ENCODE results near the gene RFX4. TPM values are rescaled to one million over a fixed set of nuclear protein-coding genes. Genes with fewer than 3 reads are reported as not detected.
"Not testable (repeated sequence)": the region's sequence is repeated elsewhere in the genome, so short reads cannot be mapped to it uniquely, and the experiment has no call there.

The RFX4 gene
- polyA plus RNA-seq, 2 of the 4 experiments (the other 2 are of a cell fraction), result not detected

GRCh38 chr12:106724934-106725333, 142.1 kb downstream of the RFX4 start:
- Histone ChIP-seq H3K4me2 (no peak overlapping the region), H3K27ac (no peak overlapping the region), H3K4me1 (no peaks in the 10 kb centered on the region), H3K9me3 (no peaks in the 10 kb centered on the region), H3K4me3 (no peak overlapping the region)
- TF ChIP-seq RCOR1 (IDR thresholded peaks at IDR 0.05; ENCODE audit: low read depth, low read length) (no peak), MAZ (IDR thresholded peaks at IDR 0.05; ENCODE audit: borderline replicate concordance, low read depth, low read length) (no peak), ZFP36 (IDR thresholded peaks at IDR 0.05; ENCODE audit: borderline replicate concordance, partially characterized antibody) (no peak), CBX2 (IDR thresholded peaks at IDR 0.05; ENCODE audit: borderline replicate concordance, low read depth) (no peak), ZSCAN20 (CRISPR knock-in tag; IDR thresholded peaks at IDR 0.05) (no peak), HOXB13 (CRISPR knock-in tag; IDR thresholded peaks at IDR 0.05; ENCODE audit: low read depth) (no peak), SMC3 (IDR thresholded peaks at IDR 0.05) (no peak), CBX8 (IDR thresholded peaks at IDR 0.05) (no peak), RARB (CRISPR knock-in tag; IDR thresholded peaks at IDR 0.05) (no peak), HDAC2 (IDR thresholded peaks at IDR 0.05) (no peak), SREBF2 (IDR thresholded peaks at IDR 0.05) (no peak), BCL3 (IDR thresholded peaks at IDR 0.05) (no peak), FOSB (CRISPR knock-in tag; IDR thresholded peaks at IDR 0.05) (no peak), HES2 (IDR thresholded peaks at IDR 0.05) (no peak), EHMT2 (IDR thresholded peaks at IDR 0.05; ENCODE audit: low read depth) (no peak), USF2 (IDR thresholded peaks at IDR 0.05) (no peak), PHF8 (IDR thresholded peaks at IDR 0.05; ENCODE audit: borderline replicate concordance, low read depth) (no peak), EP300 (IDR thresholded peaks at IDR 0.05) (no peak)
- TF ChIP-seq, protein P1, sequence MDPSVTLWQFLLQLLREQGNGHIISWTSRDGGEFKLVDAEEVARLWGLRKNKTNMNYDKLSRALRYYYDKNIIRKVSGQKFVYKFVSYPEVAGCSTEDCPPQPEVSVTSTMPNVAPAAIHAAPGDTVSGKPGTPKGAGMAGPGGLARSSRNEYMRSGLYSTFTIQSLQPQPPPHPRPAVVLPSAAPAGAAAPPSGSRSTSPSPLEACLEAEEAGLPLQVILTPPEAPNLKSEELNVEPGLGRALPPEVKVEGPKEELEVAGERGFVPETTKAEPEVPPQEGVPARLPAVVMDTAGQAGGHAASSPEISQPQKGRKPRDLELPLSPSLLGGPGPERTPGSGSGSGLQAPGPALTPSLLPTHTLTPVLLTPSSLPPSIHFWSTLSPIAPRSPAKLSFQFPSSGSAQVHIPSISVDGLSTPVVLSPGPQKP (IDR thresholded peaks at IDR 0.05; ENCODE audit: low read depth, low read length), result no peak
- TF ChIP-seq, protein P2, sequence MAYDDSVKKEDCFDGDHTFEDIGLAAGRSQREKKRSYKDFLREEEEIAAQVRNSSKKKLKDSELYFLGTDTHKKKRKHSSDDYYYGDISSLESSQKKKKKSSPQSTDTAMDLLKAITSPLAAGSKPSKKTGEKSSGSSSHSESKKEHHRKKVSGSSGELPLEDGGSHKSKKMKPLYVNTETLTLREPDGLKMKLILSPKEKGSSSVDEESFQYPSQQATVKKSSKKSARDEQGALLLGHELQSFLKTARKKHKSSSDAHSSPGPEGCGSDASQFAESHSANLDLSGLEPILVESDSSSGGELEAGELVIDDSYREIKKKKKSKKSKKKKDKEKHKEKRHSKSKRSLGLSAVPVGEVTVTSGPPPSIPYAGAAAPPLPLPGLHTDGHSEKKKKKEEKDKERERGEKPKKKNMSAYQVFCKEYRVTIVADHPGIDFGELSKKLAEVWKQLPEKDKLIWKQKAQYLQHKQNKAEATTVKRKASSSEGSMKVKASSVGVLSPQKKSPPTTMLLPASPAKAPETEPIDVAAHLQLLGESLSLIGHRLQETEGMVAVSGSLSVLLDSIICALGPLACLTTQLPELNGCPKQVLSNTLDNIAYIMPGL (CRISPR knock-in tag; IDR thresholded peaks at IDR 0.05; ENCODE audit: borderline replicate concordance), result no peak
- FAIRE-seq, result no peak
- DNase-seq (ENCODE audit: low read depth in 1 of 2, low spot score in 1 of 2), result no peak
- ATAC-seq, result no peak
- CTCF ChIA-PET, result no interaction called here
- 80% methylated on average over 6 of the region's 6 CpGs for WGBS (ENCODE audit: missing lambda C conversion rate)
- POLR2A ChIA-PET, result no interaction called here

DNA sequence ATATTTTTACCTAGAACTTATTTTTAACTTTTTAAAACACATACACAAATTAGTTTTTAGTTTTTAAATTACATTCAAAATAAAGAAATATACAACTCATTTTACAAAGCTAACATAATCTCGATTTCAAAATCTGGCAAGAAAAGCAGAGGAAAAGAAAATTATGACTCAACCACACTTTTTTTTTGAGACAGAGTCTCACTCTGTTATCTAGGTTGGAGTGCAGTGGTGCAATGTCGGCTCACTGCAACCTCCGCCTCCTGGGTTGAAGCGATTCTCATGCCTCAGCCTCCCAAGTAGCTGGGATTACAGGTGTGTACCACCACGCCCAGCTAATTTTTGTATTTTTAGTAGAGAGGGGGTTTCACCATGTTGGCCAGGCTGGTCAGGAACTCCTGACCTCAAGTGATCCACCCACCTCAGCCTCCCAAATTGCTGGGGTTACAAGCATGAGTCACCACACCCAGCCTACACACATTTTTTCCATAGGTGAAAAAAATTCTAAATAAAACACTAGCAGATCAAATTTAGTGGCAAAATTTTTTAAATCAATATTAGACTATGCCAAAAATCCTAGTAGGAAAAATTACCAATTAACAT, 143.9 kb downstream of the RFX4 start:
- DNase-seq (ENCODE audit: low read depth in 1 of 2, low spot score in 1 of 2); CTCF ChIA-PET; H3K27ac ChIP-seq; H3K4me3 ChIP-seq; H3K9me3 ChIP-seq; FAIRE-seq; POLR2A ChIA-PET; H3K4me2 ChIP-seq; ATAC-seq; H3K4me1 ChIP-seq: not testable (repeated sequence)
- WGBS (ENCODE audit: missing lambda C conversion rate), result 79% methylated on average over 5 of the region's 5 CpGs

Measured in A549 (cell line).